ENCODE results near the gene CEP95. TPM values are rescaled to one million over a fixed set of nuclear protein-coding genes. Genes with fewer than 3 reads are reported as not detected.
"Not testable (repeated sequence)": the region's sequence is repeated elsewhere in the genome, so short reads cannot be mapped to it uniquely, and the experiment has no call there.

Gene CEP95
- total and polyA plus RNA-seq, 7 experiments from 2014 or later = 11.3 to 192 (median 114) TPM

- no peaks in the 10 kb centered on the region for H3K27me3 ChIP-seq (ENCODE audit: control insufficient read depth in 2 of 2, insufficient read depth in 2 of 2, low read length in 2 of 2)
- ChIA-PET POLR2A (interaction anchor here (0.8 to 1.3 kb wide), 4 partner anchors 9 to 175 kb away, joined by 3 read pairs; no protein-coding TSS in a partner anchor), CTCF (interaction anchor here (0.6 kb wide), 1 partner anchor 266 kb away, joined by 4 read pairs; no protein-coding TSS in a partner anchor)
- Mint-ChIP-seq H3K27ac (peak overlapping the region in 8 of 9 donors; percentile 25 to 81 (median 59)), H3K4me1 (peaks cover 0 to 15% (median 11%) of the 10 kb centered on the region in 7 donors), H3K27me3 (no peaks in the 10 kb centered on the region), H3K9me3 (no peaks in the 10 kb centered on the region), H3K4me3 (peak overlapping the region in 1 of 10 donors; percentile 42), H3K36me3 (peaks cover 0 to 15% (median 7%) of the 10 kb centered on the region in 5 donors)
- peak in 2 of 9 donors; percentile 5 to 8 for DNase-seq
- no peaks in the 10 kb centered on the region for H3K9me3 ChIP-seq (ENCODE audit: control insufficient read depth in 2 of 3, low read length in 3 of 3)
- peaks cover 0 to 33% (median 0%) of the 10 kb centered on the region in 3 experiments for H3K36me3 ChIP-seq (ENCODE audit: control insufficient read depth in 2 of 3, insufficient read depth in 3 of 3, low read length in 3 of 3)
- H3K4me1 ChIP-seq (ENCODE audit: control insufficient read depth in 2 of 2, insufficient read depth in 2 of 2, low read length in 2 of 2) = peaks cover 0 to 3% of the 10 kb centered on the region in 2 donors
- peak; percentile 72 for ATAC-seq
- H3K27ac ChIP-seq (ENCODE audit: low read depth, low read length) = no peak overlapping the region
- intact Hi-C loops (cut with micrococcal nuclease) = no loop called here
- H3K4me3 ChIP-seq (ENCODE audit: low read length) = no peak overlapping the region
These were observed 65.9 kb downstream of the CEP95 start for GRCh38 chr17:64572682-64573154.

- no peak overlapping the region for H3K27ac ChIP-seq (ENCODE audit: low read depth, low read length)
- peak overlapping the region in 5 of 9 donors; percentile 51 to 80 (median 68) for H3K27ac Mint-ChIP-seq
- H3K36me3 Mint-ChIP-seq = peaks cover 0 to 17% (median 8%) of the 10 kb centered on the region in 5 donors
- H3K36me3 ChIP-seq (ENCODE audit: control insufficient read depth in 2 of 3, insufficient read depth in 3 of 3, low read length in 3 of 3) = peaks cover 0 to 36% (median 2%) of the 10 kb centered on the region in 3 experiments
- H3K4me3 ChIP-seq (ENCODE audit: low read length) = no peak overlapping the region
- no peaks in the 10 kb centered on the region for H3K27me3 ChIP-seq (ENCODE audit: control insufficient read depth in 2 of 2, insufficient read depth in 2 of 2, low read length in 2 of 2)
- ChIA-PET CTCF (interaction anchor here (1.0 kb wide), 1 partner anchor 25 kb away, joined by 3 read pairs; no protein-coding TSS in a partner anchor), POLR2A (interaction anchor here (0.8 to 1.1 kb wide), 2 partner anchors 10 to 68 kb away, joined by 3 read pairs; no protein-coding TSS in a partner anchor)
- no peak overlapping the region for H3K4me3 Mint-ChIP-seq
- H3K9me3 ChIP-seq (ENCODE audit: control insufficient read depth in 2 of 3, low read length in 3 of 3) = no peaks in the 10 kb centered on the region
- ATAC-seq = no peak
- H3K4me1 Mint-ChIP-seq = peaks cover 0 to 15% (median 11%) of the 10 kb centered on the region in 7 donors
- no peaks in the 10 kb centered on the region for H3K27me3 Mint-ChIP-seq
- H3K4me1 ChIP-seq (ENCODE audit: control insufficient read depth in 2 of 2, insufficient read depth in 2 of 2, low read length in 2 of 2) = peaks cover 0 to 3% of the 10 kb centered on the region in 2 donors
- intact Hi-C loops (cut with micrococcal nuclease) = no loop called here
- H3K9me3 Mint-ChIP-seq = no peaks in the 10 kb centered on the region
- no peak for DNase-seq
These were observed 66.4 kb downstream of the CEP95 start for GRCh38 chr17:64573214-64573613.

GRCh38 chr17:64574646-64575045 lies 67.9 kb downstream of the CEP95 start:
- Mint-ChIP-seq H3K9me3 (no peaks in the 10 kb centered on the region), H3K36me3 (peaks cover 0 to 19% (median 14%) of the 10 kb centered on the region in 5 donors), H3K4me1 (peaks cover 0 to 15% (median 11%) of the 10 kb centered on the region in 7 donors), H3K4me3 (no peak overlapping the region), H3K27me3 (no peaks in the 10 kb centered on the region), H3K27ac (peak overlapping the region in 2 of 9 donors; percentile 33 to 68)
- DNase-seq = no peak
- intact Hi-C loops (cut with micrococcal nuclease) = no loop called here
- peaks cover 0 to 33% (median 8%) of the 10 kb centered on the region in 3 experiments for H3K36me3 ChIP-seq (ENCODE audit: control insufficient read depth in 2 of 3, insufficient read depth in 3 of 3, low read length in 3 of 3)
- ATAC-seq = no peak
- H3K4me3 ChIP-seq (ENCODE audit: low read length) = no peak overlapping the region
- peaks cover 0 to 3% of the 10 kb centered on the region in 2 donors for H3K4me1 ChIP-seq (ENCODE audit: control insufficient read depth in 2 of 2, insufficient read depth in 2 of 2, low read length in 2 of 2)
- H3K27ac ChIP-seq (ENCODE audit: low read depth, low read length) = no peak overlapping the region
- no peaks in the 10 kb centered on the region for H3K27me3 ChIP-seq (ENCODE audit: control insufficient read depth in 2 of 2, insufficient read depth in 2 of 2, low read length in 2 of 2)
- POLR2A ChIA-PET = interaction anchor here (0.6 kb wide), 1 partner anchor 156 kb away, joined by 3 read pairs; no protein-coding TSS in a partner anchor
- no peaks in the 10 kb centered on the region for H3K9me3 ChIP-seq (ENCODE audit: control insufficient read depth in 2 of 3, low read length in 3 of 3)
- CTCF ChIA-PET = interaction anchor here (0.6 kb wide), 1 partner anchor 62 kb away, joined by 4 read pairs; no protein-coding TSS in a partner anchor

GRCh38 chr17:64575431-64575830 lies 68.7 kb downstream of the CEP95 start:
- H3K9me3 Mint-ChIP-seq = no peaks in the 10 kb centered on the region
- H3K27ac ChIP-seq (ENCODE audit: low read depth, low read length) = no peak overlapping the region
- H3K36me3 ChIP-seq (ENCODE audit: control insufficient read depth in 2 of 3, insufficient read depth in 3 of 3, low read length in 3 of 3) = peaks cover 1 to 32% (median 12%) of the 10 kb centered on the region in 3 experiments
- peak overlapping the region in 1 of 9 donors; percentile 38 for H3K27ac Mint-ChIP-seq
- intact Hi-C loops (cut with micrococcal nuclease) = no loop called here
- H3K27me3 Mint-ChIP-seq = no peaks in the 10 kb centered on the region
- POLR2A ChIA-PET = no interaction called here
- no peaks in the 10 kb centered on the region for H3K27me3 ChIP-seq (ENCODE audit: control insufficient read depth in 2 of 2, insufficient read depth in 2 of 2, low read length in 2 of 2)
- no peak for ATAC-seq
- peaks cover 0 to 3% of the 10 kb centered on the region in 2 donors for H3K4me1 ChIP-seq (ENCODE audit: control insufficient read depth in 2 of 2, insufficient read depth in 2 of 2, low read length in 2 of 2)
- CTCF ChIA-PET = interaction anchor here (1.3 kb wide), 1 partner anchor 24 kb away, joined by 3 read pairs; no protein-coding TSS in a partner anchor
- no peaks in the 10 kb centered on the region for H3K9me3 ChIP-seq (ENCODE audit: control insufficient read depth in 2 of 3, low read length in 3 of 3)
- H3K4me3 Mint-ChIP-seq = no peak overlapping the region
- H3K4me1 Mint-ChIP-seq = peaks cover 0 to 15% (median 11%) of the 10 kb centered on the region in 7 donors
- no peak overlapping the region for H3K4me3 ChIP-seq (ENCODE audit: low read length)
- peaks cover 0 to 25% (median 16%) of the 10 kb centered on the region in 5 donors for H3K36me3 Mint-ChIP-seq
- DNase-seq = no peak

- POLR2A ChIA-PET = interaction anchor here (0.5 kb wide), 1 partner anchor 801 kb away, joined by 3 read pairs; no protein-coding TSS in a partner anchor
- H3K27me3 ChIP-seq (ENCODE audit: control insufficient read depth in 2 of 2, insufficient read depth in 2 of 2, low read length in 2 of 2); ATAC-seq; H3K27ac ChIP-seq (ENCODE audit: low read depth, low read length); H3K4me3 ChIP-seq (ENCODE audit: low read length); H3K27ac Mint-ChIP-seq; DNase-seq; H3K4me1 ChIP-seq (ENCODE audit: control insufficient read depth in 2 of 2, insufficient read depth in 2 of 2, low read length in 2 of 2); H3K9me3 ChIP-seq (ENCODE audit: control insufficient read depth in 2 of 3, low read length in 3 of 3); H3K9me3 Mint-ChIP-seq; H3K27me3 Mint-ChIP-seq; H3K4me3 Mint-ChIP-seq; intact Hi-C loops (cut with micrococcal nuclease): not testable (repeated sequence)
- CTCF ChIA-PET = interaction anchor here (1.3 kb wide), 1 partner anchor 142 kb away, joined by 4 read pairs; no protein-coding TSS in a partner anchor
- Mint-ChIP-seq H3K4me1 (peaks cover 6 to 22% (median 14%) of the 10 kb centered on the region in 7 donors), H3K36me3 (peaks cover 4 to 36% (median 24%) of the 10 kb centered on the region in 5 donors)
- peaks cover 10 to 33% (median 12%) of the 10 kb centered on the region in 3 experiments for H3K36me3 ChIP-seq (ENCODE audit: control insufficient read depth in 2 of 3, insufficient read depth in 3 of 3, low read length in 3 of 3)
These were observed 70.2 kb downstream of the CEP95 start for GRCh38 chr17:64577025-64577424.

- peaks cover 0 to 9% (median 6%) of the 10 kb centered on the region in 7 donors for H3K4me1 Mint-ChIP-seq
- ATAC-seq (no peak), DNase-seq (no peak)
- no peaks in the 10 kb centered on the region for H3K27me3 Mint-ChIP-seq
- peaks cover 4 to 43% (median 27%) of the 10 kb centered on the region in 5 donors for H3K36me3 Mint-ChIP-seq
- Histone ChIP-seq H3K4me3 (ENCODE audit: low read length) (no peak overlapping the region), H3K4me1 (ENCODE audit: control insufficient read depth in 2 of 2, insufficient read depth in 2 of 2, low read length in 2 of 2) (no peaks in the 10 kb centered on the region), H3K9me3 (ENCODE audit: control insufficient read depth in 2 of 3, low read length in 3 of 3) (no peaks in the 10 kb centered on the region), H3K27ac (ENCODE audit: low read depth, low read length) (no peak overlapping the region), H3K36me3 (ENCODE audit: control insufficient read depth in 2 of 3, insufficient read depth in 3 of 3, low read length in 3 of 3) (peaks cover 10 to 44% (median 12%) of the 10 kb centered on the region in 3 experiments), H3K27me3 (ENCODE audit: control insufficient read depth in 2 of 2, insufficient read depth in 2 of 2, low read length in 2 of 2) (no peaks in the 10 kb centered on the region)
- POLR2A ChIA-PET = no interaction called here
- no peaks in the 10 kb centered on the region for H3K9me3 Mint-ChIP-seq
- no peak overlapping the region for H3K4me3 Mint-ChIP-seq
- CTCF ChIA-PET = no interaction called here
- intact Hi-C loops (cut with micrococcal nuclease) = no loop called here
- H3K27ac Mint-ChIP-seq = no peak overlapping the region
These were observed 73.1 kb downstream of the CEP95 start for GRCh38 chr17:64579917-64580316.

All from naive thymus-derived CD4-positive, alpha-beta T cell (primary cell).